ENCODE data around the gene DDA1.
"Not testable (repeated sequence)": the region's sequence is repeated elsewhere in the genome, so short reads cannot be mapped to it uniquely, and the experiment has no call there.

Gene DDA1

GRCh38 chr19:17347877-17348276 lies 38.5 kb downstream of the DDA1 start:
- DNase-seq (ENCODE audit: low read depth), result no peak

GRCh38 chr19:17348700-17349099 lies 39.3 kb downstream of the DDA1 start:
- no peak for DNase-seq (ENCODE audit: low read depth)

GRCh38 chr19:17351815-17352435 lies 42.6 kb downstream of the DDA1 start:
- DNase-seq (ENCODE audit: low read depth), result no peak

GRCh38 chr19:17352608-17353280 lies 43.4 kb downstream of the DDA1 start:
- no peak for DNase-seq (ENCODE audit: low read depth)

GRCh38 chr19:17353386-17353785 lies 44.0 kb downstream of the DDA1 start:
- no peak for DNase-seq (ENCODE audit: low read depth)

- no peak for DNase-seq (ENCODE audit: low read depth)
These were observed 47.8 kb downstream of the DDA1 start for GRCh38 chr19:17357078-17357666.

- DNase-seq (ENCODE audit: low read depth), result no peak
These were observed 48.4 kb downstream of the DDA1 start for GRCh38 chr19:17357724-17358123.

- no peak for DNase-seq (ENCODE audit: low read depth)
These were observed 49.0 kb downstream of the DDA1 start for GRCh38 chr19:17358395-17358794.

GRCh38 chr19:17359905-17360800 lies 50.8 kb downstream of the DDA1 start:
- no peak for DNase-seq (ENCODE audit: low read depth)

GRCh38 chr19:17363852-17364605 lies 54.7 kb downstream of the DDA1 start:
- DNase-seq (ENCODE audit: low read depth), result not testable (repeated sequence)

GRCh38 chr19:17365361-17365760 lies 56.0 kb downstream of the DDA1 start:
- no peak for DNase-seq (ENCODE audit: low read depth)

GRCh38 chr19:17370026-17370587 lies 60.7 kb downstream of the DDA1 start:
- DNase-seq (ENCODE audit: low read depth), result peak; percentile 55
